Measurements from ENCODE around the gene LYPD8.

The LYPD8 gene

GRCh38 chr1:248696261-248696660, 59.3 kb downstream of the LYPD8 start:
- H3K4me3 ChIP-seq (ENCODE audit: control insufficient read depth, low read depth, low read length) = no peak overlapping the region
- DNase-seq (ENCODE audit: low read depth) = no peak
- no peak for TF ChIP-seq CTCF (conservative IDR thresholded peaks at IDR 0.05; ENCODE audit: control insufficient read depth, insufficient read depth, low read depth, low read length)

GRCh38 chr1:248695451-248696132, 60.0 kb downstream of the LYPD8 start:
- H3K4me3 ChIP-seq (ENCODE audit: control insufficient read depth, low read depth, low read length) = no peak overlapping the region
- DNase-seq (ENCODE audit: low read depth) = peak; percentile 3
- no peak for TF ChIP-seq CTCF (conservative IDR thresholded peaks at IDR 0.05; ENCODE audit: control insufficient read depth, insufficient read depth, low read depth, low read length)

- TF ChIP-seq CTCF (conservative IDR thresholded peaks at IDR 0.05; ENCODE audit: control insufficient read depth, insufficient read depth, low read depth, low read length) = no peak
Observed at GRCh38 chr1:248691567-248692155, 63.9 kb downstream of the LYPD8 start.

More at GRCh38 chr1:248691567-248692155, 63.9 kb downstream of the LYPD8 start:
- DNase-seq (ENCODE audit: low read depth) = no peak
- H3K4me3 ChIP-seq (ENCODE audit: control insufficient read depth, low read depth, low read length) = no peak overlapping the region

Measured in fibroblast of mammary gland (primary cell).